RPMI7951 (cell line): ENCODE data around the gene TIAL1. TPM values are rescaled to one million over a fixed set of nuclear protein-coding genes. Genes with fewer than 3 reads are reported as not detected.

Experiments
- DNase-seq: peaks from one replicate; pipeline ENCODE4 v3.0.0-alpha.2; 2012; ENCODE audit warnings: low read depth
- total RNA-seq: library from RNA; depleted of rRNA; stranded (reverse); fragments of >200 nt; shearing (Covaris generic); gene quantifications from 2 replicates; pipeline ENCODE4 v1.2.3, GENCODE V29; 2014; rRNA removed

The TIAL1 gene
- total RNA-seq, 1 experiment from 2014 or later, result 45.2 TPM

DNA sequence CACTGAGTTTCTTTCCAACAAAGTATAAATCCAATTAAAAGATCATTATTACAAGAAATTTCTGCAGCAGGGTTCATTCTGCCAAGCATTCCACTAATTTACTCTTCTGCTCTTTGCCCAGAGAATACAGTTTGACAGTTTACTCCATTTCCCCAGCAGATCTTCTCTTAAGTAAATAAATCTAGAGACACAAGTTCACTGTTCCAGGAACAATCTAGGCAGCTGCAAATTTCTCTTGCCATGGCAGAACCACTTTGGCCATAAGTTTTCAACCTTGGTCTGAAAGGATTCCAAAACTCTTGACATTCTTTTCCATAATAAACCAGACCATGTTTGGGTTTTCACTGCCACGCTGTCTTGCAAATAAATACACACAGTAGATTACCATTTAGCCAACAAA, 65.7 kb downstream of the TIAL1 start:
- DNase-seq, result no peak

- peak; percentile 81 for DNase-seq
Observed at GRCh38 chr10:119528663-119529237, 68.0 kb downstream of the TIAL1 start.

DNA sequence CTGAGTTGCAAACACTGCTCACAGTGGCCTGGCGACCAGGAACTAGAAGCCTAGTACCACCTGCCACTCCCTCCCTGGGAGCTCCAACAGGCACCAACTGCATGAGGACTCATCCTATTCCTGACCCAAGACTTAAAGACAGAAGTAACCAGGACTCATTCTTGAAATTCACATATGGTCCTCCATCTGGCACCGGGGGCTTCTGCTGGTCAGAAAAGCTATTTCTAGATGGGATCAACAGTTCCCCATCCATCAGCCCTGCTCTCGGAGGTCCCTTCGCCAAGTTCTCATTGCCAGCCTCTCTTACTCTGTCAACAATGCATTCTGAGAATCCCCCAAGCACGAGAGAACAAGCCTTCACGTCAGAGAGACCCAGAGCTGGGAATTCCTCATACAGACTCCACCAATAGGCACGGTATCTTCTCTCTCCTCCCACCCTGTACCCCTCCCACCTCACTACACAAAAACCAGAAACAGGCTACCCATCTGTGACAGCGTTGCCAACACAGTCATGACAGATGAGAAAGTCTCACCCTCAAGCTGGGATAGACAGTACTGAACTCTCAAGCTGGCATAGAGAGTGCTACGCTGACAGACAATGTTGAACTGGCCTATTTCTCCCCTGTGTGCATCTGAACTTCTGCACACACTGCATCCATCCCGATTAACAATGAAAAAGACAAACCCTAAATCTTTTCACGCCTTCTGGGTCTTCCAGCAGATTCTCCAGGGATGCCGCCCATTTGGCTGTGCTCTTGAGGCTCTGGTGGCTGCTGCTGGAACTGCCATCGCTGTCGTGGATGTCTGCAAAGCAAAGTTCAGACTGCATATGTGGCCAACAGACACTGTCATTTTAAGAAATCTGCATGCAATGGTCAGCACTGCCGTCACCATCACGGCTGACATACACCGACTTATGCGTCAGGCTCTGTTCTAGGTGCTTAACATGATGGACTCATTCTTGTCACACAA, 69.9 kb downstream of the TIAL1 start:
- DNase-seq, result no peak

- DNase-seq, result no peak
Observed at GRCh38 chr10:119526149-119526548, 70.6 kb downstream of the TIAL1 start.

DNA sequence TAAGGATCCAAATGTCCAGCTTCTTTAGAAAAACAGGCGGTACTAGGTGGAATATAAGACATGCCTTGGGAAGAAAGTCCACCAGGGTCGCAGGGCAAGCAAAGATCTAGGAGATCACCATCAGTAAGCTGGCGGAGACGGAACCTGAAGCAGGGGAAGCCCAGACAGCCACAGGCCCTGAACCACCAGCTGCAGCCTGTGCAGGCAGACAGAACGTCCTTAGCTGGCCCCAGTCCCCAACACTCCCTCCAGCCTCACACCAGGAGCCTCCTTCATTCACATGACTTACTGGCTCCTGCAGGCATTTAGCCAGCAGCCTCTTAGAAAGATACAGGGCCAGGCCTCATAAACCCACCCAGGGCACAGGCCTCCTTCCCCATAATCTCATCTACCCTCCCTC, 71.6 kb downstream of the TIAL1 start:
- DNase-seq, result no peak

DNA sequence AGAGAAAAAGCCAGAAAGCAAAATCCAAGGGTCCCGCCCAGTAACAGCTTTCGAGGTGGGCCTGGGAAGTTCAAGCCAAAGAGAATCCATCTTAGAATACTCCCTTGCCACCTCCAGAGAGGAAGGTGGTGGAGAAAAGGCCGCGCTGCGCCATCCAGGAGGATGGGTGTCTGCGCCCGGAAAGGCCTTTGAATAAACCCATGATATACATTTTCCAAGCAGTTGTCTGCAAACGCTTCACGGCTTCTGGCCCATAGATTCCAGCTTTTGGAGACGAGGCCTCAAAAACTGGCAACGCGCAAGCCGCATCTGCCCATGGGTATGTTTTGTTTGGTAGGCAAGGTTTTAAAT, 72.1 kb downstream of the TIAL1 start:
- DNase-seq, result no peak

GRCh38 chr10:119523895-119524719, 72.7 kb downstream of the TIAL1 start:
- DNase-seq, result no peak

Other genes starting within 250 kb of the TIAL1 start
- 21.5 and 22.9 TPM in 2 replicates for gene RGS10, start 54.2 kb downstream of the TIAL1 start, total RNA-seq
- gene BAG3, start 54.4 kb upstream of the TIAL1 start, total RNA-seq, result 13.9 and 15.2 TPM in 2 replicates
- gene INPP5F, start 129.1 kb upstream of the TIAL1 start, total RNA-seq, result 13.1 and 13.2 TPM in 2 replicates